GM12878 (cell line): ENCODE data around the gene GLT1D1. TPM values are rescaled to one million over a fixed set of nuclear protein-coding genes. Genes with fewer than 3 reads are reported as not detected.

Experiments used
- ATAC-seq: fragments of 200-7000 bp; cut with Tn5 transposase; 3 replicates; pipeline ENCODE4 v1.9.1; 2020; ENCODE audit warnings: mild to moderate bottlenecking, moderate library complexity
- BruUV-seq: library from RNA; stranded (reverse); fragments of 400-500 nt; replicated peaks from 2 replicates; lab custom pipeline; 2021; lab: Mats Ljungman, UMichigan
- CTCF ChIA-PET: fragments of 300-600 bp; sonication (Branson Sonifier 250); formaldehyde crosslinking; extraction: SDS; loops from one replicate; lab custom pipeline; 2021; ENCODE audit warnings: inconsistent platforms; lab: Yijun Ruan, JAX
- POLR2A ChIA-PET: fragments of 350-600 bp; formaldehyde crosslinking; extraction: SDS; loops from one replicate; lab custom pipeline; 2021; ENCODE audit warnings: inconsistent platforms; lab: Charles Lee
- RAD21 ChIA-PET: fragments of 300-600 bp; sonication (Branson Sonifier 250); formaldehyde crosslinking; loops from one replicate; lab custom pipeline; 2023; ENCODE audit warnings: antibody characterized with exemption; ENCODE audit not compliant: unreplicated experiment; lab: Charles Lee
- SMC1A ChIA-PET: fragments of 300-600 bp; sonication (Branson Sonifier 250); formaldehyde crosslinking; loops from one replicate; lab custom pipeline; 2023; ENCODE audit not compliant: unreplicated experiment, uncharacterized antibody; lab: Charles Lee
- DNase-seq: peaks from one replicate; pipeline ENCODE4 v3.0.0-alpha.2; 2011; ENCODE audit warnings: low read depth, low spot score
- FAIRE-seq: peaks from 3 replicates; lab custom pipeline; 2011; peaks lifted over from hg19 to GRCh38; lab: Jason Lieb, UNC
- H2AFZ ChIP-seq: 2 replicates; pipeline ENCODE4 v1.6.0; 2011; ENCODE audit warnings: low read depth, low read length, control low read depth; ENCODE audit not compliant: control insufficient read depth
- H3K27ac ChIP-seq: 2 replicates; pipeline ENCODE4 v1.5.1; 2011; ENCODE audit warnings: control low read depth; ENCODE audit not compliant: control insufficient read depth, insufficient read depth
- H3K27me3 ChIP-seq, 2 experiments: replicated peaks in 1 of 2; 2 replicates each; pipeline versions ENCODE4 v1.6.0 to v1.6.1; 2011; ENCODE audit warnings: low read length in 1 of 2; ENCODE audit not compliant: control insufficient read depth in 2 of 2, insufficient read depth in 2 of 2
- H3K36me3 ChIP-seq, 2 experiments: 2 replicates each; pipeline ENCODE4 v1.5.1; 2011; ENCODE audit warnings: low read length in 1 of 2; ENCODE audit not compliant: control insufficient read depth in 2 of 2, insufficient read depth in 2 of 2
- H3K4me1 ChIP-seq: 2 replicates; pipeline ENCODE4 v1.6.1; 2011; ENCODE audit warnings: mild to moderate bottlenecking, low read length, moderate library complexity, mixed read lengths; ENCODE audit not compliant: control insufficient read depth, insufficient read depth
- H3K4me2 ChIP-seq: 2 replicates; pipeline ENCODE4 v1.6.0; 2011; ENCODE audit warnings: control low read depth; ENCODE audit not compliant: control insufficient read depth, insufficient read depth
- H3K4me3 ChIP-seq: fragments of 200-600 bp; sonication (generic); 2 replicates; pipeline ENCODE4 v1.5.1; 2016
- H3K79me2 ChIP-seq: 2 replicates; pipeline ENCODE4 v1.6.0; 2011; ENCODE audit warnings: low read length; ENCODE audit not compliant: control insufficient read depth, insufficient read depth
- H3K9ac ChIP-seq: 2 replicates; pipeline ENCODE4 v1.8.0; 2011; ENCODE audit warnings: low read length, control low read depth, mixed read lengths; ENCODE audit not compliant: control insufficient read depth, insufficient read depth
- H3K9me3 ChIP-seq: replicated peaks from 3 replicates; pipeline ENCODE4 v1.5.1; 2011; ENCODE audit warnings: mild to moderate bottlenecking, low read length; ENCODE audit not compliant: control insufficient read depth, insufficient read depth
- H4K20me1 ChIP-seq: 2 replicates; pipeline ENCODE4 v1.6.0; 2011; ENCODE audit not compliant: control insufficient read depth, insufficient read depth
- BACH1 ChIP-seq: fragments of 450-650 bp; IDR thresholded peaks from 2 replicates; pipeline ENCODE4 v1.6.1; 2017; ENCODE audit warnings: mild to moderate bottlenecking, borderline replicate concordance
- CBFB ChIP-seq: IDR thresholded peaks from 2 replicates; pipeline ENCODE4 v1.6.1; 2016; ENCODE audit warnings: antibody characterized with exemption, low read depth
- CHD1 ChIP-seq: IDR thresholded peaks from 2 replicates; pipeline ENCODE4 v1.6.1; 2012; ENCODE audit warnings: low read depth, low read length, improper control_type of control experiment
- MLLT1 ChIP-seq: fragments of 450-650 bp; IDR thresholded peaks from 2 replicates; pipeline ENCODE4 v1.6.1; 2016; ENCODE audit warnings: mild to moderate bottlenecking
- POLR2A ChIP-seq: IDR thresholded peaks from 2 replicates; pipeline ENCODE4 v1.6.1; 2011; ENCODE audit warnings: low read depth, mild to moderate bottlenecking, low read length
- POLR2AphosphoS2 ChIP-seq: IDR thresholded peaks from 2 replicates; pipeline ENCODE4 v1.6.1; 2011; ENCODE audit warnings: low read depth, mild to moderate bottlenecking, low read length, improper control_type of control experiment, moderate library complexity
- POLR2AphosphoS5 ChIP-seq: IDR thresholded peaks from 2 replicates; pipeline ENCODE4 v1.6.1; 2011; ENCODE audit warnings: mild to moderate bottlenecking, low read length, inconsistent platforms
- RAD51 ChIP-seq: fragments of 450-650 bp; IDR thresholded peaks from 2 replicates; pipeline ENCODE4 v1.6.1; 2016; ENCODE audit warnings: moderate library complexity, mild to moderate bottlenecking, inconsistent platforms
- RELB ChIP-seq: fragments of 450-650 bp; IDR thresholded peaks from 2 replicates; pipeline ENCODE4 v1.6.1; 2017; ENCODE audit warnings: low read depth, mild to moderate bottlenecking, moderate library complexity
- SMARCA5 ChIP-seq: fragments of 450-650 bp; IDR thresholded peaks from 2 replicates; pipeline ENCODE4 v1.6.1; 2017; ENCODE audit warnings: mild to moderate bottlenecking
- SUPT20H ChIP-seq: IDR thresholded peaks from 2 replicates; pipeline ENCODE4 v1.6.1; 2011; ENCODE audit warnings: low read depth, mild to moderate bottlenecking, low read length, moderate library complexity, borderline replicate concordance; ENCODE audit not compliant: control insufficient read depth
- ZBTB40 ChIP-seq: fragments of 450-650 bp; IDR thresholded peaks from 2 replicates; pipeline ENCODE4 v1.6.1; 2016; ENCODE audit warnings: mild to moderate bottlenecking, moderate library complexity, borderline replicate concordance
- WGBS: methylation state at CpG from one replicate; pipeline ENCODE4 v1.1.6; 2016; ENCODE audit warnings: low lambda C conversion rate; ENCODE audit not compliant: insufficient replicate concordance, insufficient coverage; ENCODE audit errors: missing lambda C conversion rate; 5-methylcytosine and 5-hydroxymethylcytosine counted together
- in situ Hi-C: fragments of 300-500 bp; cut with MboI; formaldehyde crosslinking; loops from 9 replicates; pipeline ENCODE4 v1.14.3; 2018; ENCODE audit warnings: mixed read lengths
- intact Hi-C: fragments of 100-400 bp; cut with micrococcal nuclease; formaldehyde crosslinking; loops from one replicate; pipeline ENCODE4 v1.14.2; 2022; ENCODE audit not compliant: unreplicated experiment
- polyA plus RNA-seq, 11 experiments: library from polyadenylated mRNA; depleted of rRNA in 4 of 11; unstranded in 6 of 11; stranded (reverse) in 5 of 11; fragments of >200 nt; fragmentation: Nextera tagmentation in 4 of 11; fragmentation: Illumina TruSeq in 1 of 11; extraction: Ambion mirVana in 4 of 11; extraction: Trizol in 1 of 11; gene quantifications; 1 replicate in 1 of 11; 2 replicates in 10 of 11; pipeline versions ENCODE4 v1.2.1 to v1.2.3, GENCODE V29; 2011 to 2016; ENCODE audit warnings: inconsistent platforms in 2 of 11, missing spikeins in 2 of 11, low read depth in 1 of 11
- total RNA-seq, 4 experiments: library from RNA; depleted of rRNA in 3 of 4; stranded (reverse); fragments of >200 nt in 3 of 4; fragmentation: Illumina TruSeq in 1 of 4; extraction: Trizol in 1 of 4; gene quantifications; 2 replicates each; pipeline versions ENCODE4 v1.2.1 to v1.2.3, GENCODE V29; 2013 to 2021

The GLT1D1 gene
- total and polyA plus RNA-seq, 10 of the 15 experiments (the other 5 are each of a cell fraction or from before 2014, with no cell fraction given), result 0.42 to 62.8 (median 3.0) TPM

GRCh38 chr12:128813883-128814282 is 39.4 kb upstream of the GLT1D1 start (continued):
- TF ChIP-seq CHD1 (peak; percentile 76; the same call in 1 of the 2 replicates), SMARCA5 (no peak)

- ChIA-PET CTCF (interaction anchor here (0.6 to 2.0 kb wide), 7 partner anchors 8 to 177 kb away, joined by 3 to 12 read pairs (median 3); partner anchors contain the start of gene SLC15A4), POLR2A (interaction anchor here (0.9 to 12.9 kb wide), 11 partner anchors 8 to 99 kb away, joined by 3 to 253 read pairs (median 4); partner anchors contain the start of gene SLC15A4), SMC1A (interaction anchor here (0.6 to 10.0 kb wide), 6 partner anchors 8 to 40 kb away, joined by 3 to 261 read pairs (median 6); no protein-coding TSS in a partner anchor), RAD21 (interaction anchor here (1.0 to 5.4 kb wide), 7 partner anchors 6 to 101 kb away, joined by 3 to 127 read pairs (median 8); partner anchors contain the start of gene SLC15A4)
- Histone ChIP-seq H3K9me3 (no peaks in the 10 kb centered on the region), H3K27ac (peak overlapping the region; percentile 94), H3K27me3 (no peaks in the 10 kb centered on the region), H3K4me1 (peaks cover 80% of the 10 kb centered on the region), H3K4me3 (peak overlapping the region; percentile 65; the same call in 1 of the 2 replicates), H2AFZ (no peak overlapping the region), H3K36me3 (peaks cover 9 to 21% of the 10 kb centered on the region in 2 experiments), H4K20me1 (no peaks in the 10 kb centered on the region), H3K4me2 (peak overlapping the region; percentile 93), H3K79me2 (peaks cover 100% of the 10 kb centered on the region), H3K9ac (no peak overlapping the region; the same call in 1 of the 2 replicates)
- TF ChIP-seq MLLT1 (peak; percentile 98), POLR2AphosphoS5 (peak; percentile 49), RELB (no peak), SUPT20H (no peak), POLR2A (0 out of 2 replicates have a peak, but pooled peaks have one; percentile 5), ZBTB40 (peak; percentile 34; the same call in 1 of the 2 replicates), CBFB (no peak), POLR2AphosphoS2 (peak; percentile 35; the same call in 1 of the 2 replicates), RAD51 (no peak), BACH1 (0 out of 2 replicates have a peak, but pooled peaks have one; percentile 3)
- ATAC-seq (no peak), FAIRE-seq (no peak), DNase-seq (no peak)
- WGBS, result 73% methylated on average over 25 of the region's 25 CpGs
- in situ Hi-C loops (no loop called here), intact Hi-C loops (loop anchor here (1.0 kb wide), 1 partner anchor 16 kb away; no protein-coding TSS in a partner anchor)
- BruUV-seq, result TSS peak; percentile 70
Measured at GRCh38 chr12:128814411-128815261, 38.6 kb upstream of the GLT1D1 start.
